ENCODE results near the gene PTMS.
A peak's percentile ranks its signal among the peaks of the same experiment; 100 is the strongest.

Gene PTMS

DNA sequence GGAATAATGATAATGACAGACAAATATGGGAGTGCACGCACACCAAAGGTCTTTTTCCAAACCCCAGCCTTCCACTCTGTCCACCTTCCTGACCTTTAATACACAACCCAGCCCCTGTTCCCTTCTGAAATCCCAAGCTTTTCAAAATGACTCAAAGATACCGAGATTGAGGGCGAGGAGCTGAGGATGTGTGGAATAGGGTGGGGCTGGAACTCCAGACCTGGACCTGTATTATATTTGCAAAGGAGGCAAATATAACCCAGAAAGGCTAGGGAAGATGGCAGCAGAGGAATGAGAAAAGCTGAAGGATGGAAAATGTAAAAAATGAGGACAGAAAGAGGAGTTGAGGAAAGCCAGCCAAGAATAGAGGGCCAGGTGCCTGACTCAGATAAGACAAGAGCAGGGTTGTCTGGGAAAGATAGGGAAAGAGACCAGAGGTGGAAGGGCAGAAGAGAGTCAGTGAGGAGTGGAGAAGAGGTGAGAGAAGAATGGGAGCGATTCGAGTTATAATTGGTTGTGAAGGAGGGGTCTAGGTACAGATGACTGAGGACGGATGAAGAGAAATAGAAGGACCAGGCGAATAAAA lies 1.0 kb upstream of the PTMS start (continued):
- TF ChIP-seq SCRT1 (tag by site-specific recombination; IDR thresholded peaks at IDR 0.05; ENCODE audit: borderline replicate concordance) (no peak), KLF1 (tag by site-specific recombination; IDR thresholded peaks at IDR 0.05) (no peak), ZNF426 (tag by site-specific recombination; IDR thresholded peaks at IDR 0.05) (no peak), KLF10 (tag by site-specific recombination; IDR thresholded peaks at IDR 0.05) (no peak), ZNF785 (tag by site-specific recombination; IDR thresholded peaks at IDR 0.05) (no peak), ZNF280D (tag by site-specific recombination; IDR thresholded peaks at IDR 0.05) (no peak), ZNF146 (tag by site-specific recombination; IDR thresholded peaks at IDR 0.05) (no peak), ZNF510 (tag by site-specific recombination; IDR thresholded peaks at IDR 0.05; ENCODE audit: insufficient replicate concordance) (no peak), ZNF623 (tag by site-specific recombination; IDR thresholded peaks at IDR 0.05) (no peak), ZNF658 (tag by site-specific recombination; IDR thresholded peaks at IDR 0.05) (no peak), ZNF571 (tag by site-specific recombination; IDR thresholded peaks at IDR 0.05) (no peak), PRDM1 (tag by site-specific recombination; IDR thresholded peaks at IDR 0.05) (peak; percentile 90), TRIM28 (IDR thresholded peaks at IDR 0.05; ENCODE audit: borderline replicate concordance, low read length) (no peak), CTCF (tag by site-specific recombination; IDR thresholded peaks at IDR 0.05) (no peak), ZSCAN5A (tag by site-specific recombination; IDR thresholded peaks at IDR 0.05) (no peak), OSR2 (tag by site-specific recombination; IDR thresholded peaks at IDR 0.05) (no peak), ZNF366 (tag by site-specific recombination; conservative IDR thresholded peaks at IDR 0.05) (peak; percentile 95)
- TF ChIP-seq, protein P1, sequence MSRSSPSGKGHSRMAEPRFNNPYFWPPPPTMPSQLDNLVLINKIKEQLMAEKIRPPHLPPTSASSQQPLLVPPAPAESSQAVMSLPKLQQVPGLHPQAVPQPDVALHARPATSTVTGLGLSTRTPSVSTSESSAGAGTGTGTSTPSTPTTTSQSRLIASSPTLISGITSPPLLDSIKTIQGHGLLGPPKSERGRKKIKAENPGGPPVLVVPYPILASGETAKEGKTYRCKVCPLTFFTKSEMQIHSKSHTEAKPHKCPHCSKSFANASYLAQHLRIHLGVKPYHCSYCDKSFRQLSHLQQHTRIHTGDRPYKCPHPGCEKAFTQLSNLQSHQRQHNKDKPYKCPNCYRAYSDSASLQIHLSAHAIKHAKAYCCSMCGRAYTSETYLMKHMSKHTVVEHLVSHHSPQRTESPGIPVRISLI (tag by site-specific recombination; IDR thresholded peaks at IDR 0.05) = no peak
- TF ChIP-seq, protein P2, sequence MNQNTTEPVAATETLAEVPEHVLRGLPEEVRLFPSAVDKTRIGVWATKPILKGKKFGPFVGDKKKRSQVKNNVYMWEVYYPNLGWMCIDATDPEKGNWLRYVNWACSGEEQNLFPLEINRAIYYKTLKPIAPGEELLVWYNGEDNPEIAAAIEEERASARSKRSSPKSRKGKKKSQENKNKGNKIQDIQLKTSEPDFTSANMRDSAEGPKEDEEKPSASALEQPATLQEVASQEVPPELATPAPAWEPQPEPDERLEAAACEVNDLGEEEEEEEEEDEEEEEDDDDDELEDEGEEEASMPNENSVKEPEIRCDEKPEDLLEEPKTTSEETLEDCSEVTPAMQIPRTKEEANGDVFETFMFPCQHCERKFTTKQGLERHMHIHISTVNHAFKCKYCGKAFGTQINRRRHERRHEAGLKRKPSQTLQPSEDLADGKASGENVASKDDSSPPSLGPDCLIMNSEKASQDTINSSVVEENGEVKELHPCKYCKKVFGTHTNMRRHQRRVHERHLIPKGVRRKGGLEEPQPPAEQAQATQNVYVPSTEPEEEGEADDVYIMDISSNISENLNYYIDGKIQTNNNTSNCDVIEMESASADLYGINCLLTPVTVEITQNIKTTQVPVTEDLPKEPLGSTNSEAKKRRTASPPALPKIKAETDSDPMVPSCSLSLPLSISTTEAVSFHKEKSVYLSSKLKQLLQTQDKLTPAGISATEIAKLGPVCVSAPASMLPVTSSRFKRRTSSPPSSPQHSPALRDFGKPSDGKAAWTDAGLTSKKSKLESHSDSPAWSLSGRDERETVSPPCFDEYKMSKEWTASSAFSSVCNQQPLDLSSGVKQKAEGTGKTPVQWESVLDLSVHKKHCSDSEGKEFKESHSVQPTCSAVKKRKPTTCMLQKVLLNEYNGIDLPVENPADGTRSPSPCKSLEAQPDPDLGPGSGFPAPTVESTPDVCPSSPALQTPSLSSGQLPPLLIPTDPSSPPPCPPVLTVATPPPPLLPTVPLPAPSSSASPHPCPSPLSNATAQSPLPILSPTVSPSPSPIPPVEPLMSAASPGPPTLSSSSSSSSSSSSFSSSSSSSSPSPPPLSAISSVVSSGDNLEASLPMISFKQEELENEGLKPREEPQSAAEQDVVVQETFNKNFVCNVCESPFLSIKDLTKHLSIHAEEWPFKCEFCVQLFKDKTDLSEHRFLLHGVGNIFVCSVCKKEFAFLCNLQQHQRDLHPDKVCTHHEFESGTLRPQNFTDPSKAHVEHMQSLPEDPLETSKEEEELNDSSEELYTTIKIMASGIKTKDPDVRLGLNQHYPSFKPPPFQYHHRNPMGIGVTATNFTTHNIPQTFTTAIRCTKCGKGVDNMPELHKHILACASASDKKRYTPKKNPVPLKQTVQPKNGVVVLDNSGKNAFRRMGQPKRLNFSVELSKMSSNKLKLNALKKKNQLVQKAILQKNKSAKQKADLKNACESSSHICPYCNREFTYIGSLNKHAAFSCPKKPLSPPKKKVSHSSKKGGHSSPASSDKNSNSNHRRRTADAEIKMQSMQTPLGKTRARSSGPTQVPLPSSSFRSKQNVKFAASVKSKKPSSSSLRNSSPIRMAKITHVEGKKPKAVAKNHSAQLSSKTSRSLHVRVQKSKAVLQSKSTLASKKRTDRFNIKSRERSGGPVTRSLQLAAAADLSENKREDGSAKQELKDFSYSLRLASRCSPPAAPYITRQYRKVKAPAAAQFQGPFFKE (tag by site-specific recombination; IDR thresholded peaks at IDR 0.05; ENCODE audit: borderline replicate concordance) = no peak
- TF ChIP-seq, protein P3, sequence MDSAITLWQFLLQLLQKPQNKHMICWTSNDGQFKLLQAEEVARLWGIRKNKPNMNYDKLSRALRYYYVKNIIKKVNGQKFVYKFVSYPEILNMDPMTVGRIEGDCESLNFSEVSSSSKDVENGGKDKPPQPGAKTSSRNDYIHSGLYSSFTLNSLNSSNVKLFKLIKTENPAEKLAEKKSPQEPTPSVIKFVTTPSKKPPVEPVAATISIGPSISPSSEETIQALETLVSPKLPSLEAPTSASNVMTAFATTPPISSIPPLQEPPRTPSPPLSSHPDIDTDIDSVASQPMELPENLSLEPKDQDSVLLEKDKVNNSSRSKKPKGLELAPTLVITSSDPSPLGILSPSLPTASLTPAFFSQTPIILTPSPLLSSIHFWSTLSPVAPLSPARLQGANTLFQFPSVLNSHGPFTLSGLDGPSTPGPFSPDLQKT (IDR thresholded peaks at IDR 0.05; ENCODE audit: borderline replicate concordance, low read depth, low read length) = no peak
